HG03159 (cell line): Measurements from ENCODE around the gene ADORA2B.
"Not testable (repeated sequence)": the region's sequence is repeated elsewhere in the genome, so short reads cannot be mapped to it uniquely, and the experiment has no call there.

ENCODE experiments used
- ATAC-seq: cut with Tn5 transposase; IDR thresholded peaks from one replicate; pipeline ENCODE4 v1.9.1; 2021; ENCODE audit warnings: mild to moderate bottlenecking, moderate library complexity; ENCODE audit not compliant: unreplicated experiment

Gene ADORA2B

DNA sequence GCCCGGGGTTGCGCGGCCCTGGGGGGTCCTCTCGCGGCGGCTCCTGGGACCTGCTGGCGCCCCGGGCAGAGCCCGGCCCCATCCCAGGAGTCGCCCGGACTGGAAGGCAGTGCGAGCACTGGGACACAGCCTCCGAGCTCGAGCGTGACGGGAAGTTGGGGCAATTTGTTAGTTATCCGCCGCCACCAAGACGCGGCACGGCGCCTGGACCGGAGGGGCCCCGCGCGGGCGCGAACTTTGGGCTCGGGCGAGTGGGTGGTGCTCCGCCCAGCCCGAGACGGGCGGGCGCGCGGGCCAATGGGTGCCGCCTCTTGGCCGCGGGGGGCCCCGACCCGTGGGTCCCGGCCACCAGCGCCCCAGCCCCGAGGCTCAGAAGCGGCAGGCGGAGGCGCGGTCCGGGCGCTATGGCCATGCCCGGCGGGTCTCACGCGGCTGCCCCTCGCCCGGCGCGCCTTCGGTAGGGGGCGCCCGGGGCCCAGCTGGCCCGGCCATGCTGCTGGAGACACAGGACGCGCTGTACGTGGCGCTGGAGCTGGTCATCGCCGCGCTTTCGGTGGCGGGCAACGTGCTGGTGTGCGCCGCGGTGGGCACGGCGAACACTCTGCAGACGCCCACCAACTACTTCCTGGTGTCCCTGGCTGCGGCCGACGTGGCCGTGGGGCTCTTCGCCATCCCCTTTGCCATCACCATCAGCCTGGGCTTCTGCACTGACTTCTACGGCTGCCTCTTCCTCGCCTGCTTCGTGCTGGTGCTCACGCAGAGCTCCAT is at the start of gene ADORA2B:
TSS of gene ADORA2B (plus strand) at position 372 of the 768 bp plus-strand sequence. CDS start at position 491, 119 bp downstream.
- ATAC-seq: no peak

DNA sequence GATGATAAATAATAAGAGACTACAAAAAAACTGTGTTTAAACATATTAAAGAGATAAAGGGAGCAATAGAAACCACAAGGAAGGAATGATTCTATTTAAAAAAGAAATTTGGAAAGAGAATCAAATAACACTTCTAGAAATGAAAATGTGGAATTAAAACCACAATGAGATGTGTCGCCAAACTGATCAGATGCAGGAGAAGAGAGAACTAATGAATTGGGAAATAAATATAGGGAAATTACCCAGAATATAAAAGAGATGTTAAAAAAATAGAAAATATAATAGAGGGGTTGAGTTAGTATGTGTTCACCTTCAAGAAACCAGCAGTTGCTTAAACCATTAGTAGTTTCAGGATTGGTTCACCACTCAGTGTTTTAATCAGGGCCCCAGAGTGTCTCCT is 48.7 kb upstream of the ADORA2B start:
- no peak for ATAC-seq

DNA sequence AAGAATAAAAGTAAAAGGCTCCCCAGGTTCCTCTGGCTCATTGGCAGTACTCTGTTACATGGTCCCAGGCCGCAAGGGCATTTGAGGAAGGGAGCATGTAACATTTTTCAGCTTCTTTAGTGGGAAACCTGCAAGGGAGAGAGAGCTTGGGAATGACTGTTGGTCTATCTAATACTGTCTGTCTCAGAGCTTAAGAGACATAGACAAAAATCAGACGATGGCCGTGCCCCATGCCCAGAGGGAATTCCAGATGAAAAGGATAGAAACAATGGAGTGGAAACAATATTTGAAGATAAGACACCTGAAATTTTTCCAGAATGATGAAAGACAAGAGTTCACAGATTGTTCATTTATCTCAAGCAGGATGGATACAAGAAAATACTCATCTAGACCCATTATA is 48.1 kb upstream of the ADORA2B start:
- no peak for ATAC-seq

DNA sequence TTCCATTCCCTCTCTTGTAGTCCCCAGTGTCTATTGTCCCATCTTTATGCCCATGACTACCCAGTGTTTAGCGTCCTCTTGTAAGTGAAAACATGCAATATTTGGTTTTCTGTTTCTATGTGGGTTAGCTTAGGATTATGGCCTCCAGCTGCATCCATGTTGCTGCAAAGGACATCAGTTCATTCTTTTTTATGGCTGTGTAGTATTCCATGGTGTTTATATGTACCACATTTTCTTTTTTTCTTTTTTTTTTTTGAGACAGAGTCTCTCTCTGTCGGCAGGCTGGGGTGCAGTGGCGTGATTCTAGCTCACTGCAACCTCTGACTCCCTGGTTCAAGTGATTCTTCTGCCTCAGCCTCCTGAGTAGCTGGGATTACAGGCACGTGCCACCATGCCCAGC is 45.3 kb upstream of the ADORA2B start:
- ATAC-seq: not testable (repeated sequence)

DNA sequence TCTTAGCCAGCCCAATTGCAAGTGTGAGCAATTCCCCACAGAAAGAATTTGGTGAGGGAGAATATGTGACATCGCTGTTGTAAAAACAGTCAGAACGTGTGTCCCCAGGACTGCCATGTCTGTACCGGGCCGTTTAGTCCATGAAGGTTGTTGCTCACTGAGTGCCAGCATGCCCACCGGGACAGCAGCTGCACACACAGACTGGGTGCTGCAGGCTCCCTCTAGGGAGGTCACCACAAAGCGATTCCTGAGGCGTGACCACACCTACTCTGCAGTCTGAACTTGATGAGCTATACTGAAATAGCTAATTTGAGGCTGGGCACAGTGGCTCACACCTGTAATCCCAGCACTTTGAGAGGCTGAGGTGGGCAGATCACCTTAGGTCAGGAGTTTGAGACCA is 44.1 kb upstream of the ADORA2B start:
- no peak for ATAC-seq

DNA sequence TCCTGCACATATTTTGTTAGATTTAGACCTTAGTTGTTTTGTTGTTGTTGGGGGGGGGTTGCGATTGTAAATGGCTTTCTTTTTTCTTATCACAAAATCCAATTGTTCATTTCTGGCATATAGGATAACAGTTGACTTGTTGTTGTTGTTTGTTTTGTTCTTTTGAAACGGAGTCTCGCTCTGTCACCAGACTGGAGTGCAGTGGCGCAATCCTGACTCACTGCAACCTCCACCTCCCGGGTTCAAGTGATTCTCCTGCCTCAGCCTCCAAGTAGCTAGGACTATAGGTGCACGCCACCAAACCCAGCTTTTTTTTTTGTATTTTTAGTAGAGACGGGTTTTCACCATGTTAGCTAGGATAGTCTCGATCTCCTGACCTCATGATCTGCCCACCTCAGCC is 39.7 kb upstream of the ADORA2B start:
- ATAC-seq: not testable (repeated sequence)

DNA sequence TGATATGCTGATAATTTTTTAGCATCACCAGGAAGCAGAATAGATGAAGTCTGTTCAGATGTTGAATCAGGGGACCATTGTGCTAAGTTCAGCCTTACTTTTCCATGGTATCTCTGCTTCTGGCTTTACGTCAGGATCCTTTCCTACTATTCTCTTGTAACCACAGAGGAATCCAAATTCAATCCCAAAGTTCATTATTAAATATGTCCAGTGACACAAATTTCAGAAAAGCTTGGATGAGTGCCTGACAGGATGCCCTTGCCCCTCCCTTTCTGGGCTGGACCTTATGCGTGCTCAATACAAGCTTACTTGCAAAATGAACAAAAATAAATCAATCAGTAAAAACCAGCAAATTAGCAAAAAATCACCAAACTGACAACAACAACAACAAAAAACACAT is 37.6 kb upstream of the ADORA2B start:
- ATAC-seq: no peak

DNA sequence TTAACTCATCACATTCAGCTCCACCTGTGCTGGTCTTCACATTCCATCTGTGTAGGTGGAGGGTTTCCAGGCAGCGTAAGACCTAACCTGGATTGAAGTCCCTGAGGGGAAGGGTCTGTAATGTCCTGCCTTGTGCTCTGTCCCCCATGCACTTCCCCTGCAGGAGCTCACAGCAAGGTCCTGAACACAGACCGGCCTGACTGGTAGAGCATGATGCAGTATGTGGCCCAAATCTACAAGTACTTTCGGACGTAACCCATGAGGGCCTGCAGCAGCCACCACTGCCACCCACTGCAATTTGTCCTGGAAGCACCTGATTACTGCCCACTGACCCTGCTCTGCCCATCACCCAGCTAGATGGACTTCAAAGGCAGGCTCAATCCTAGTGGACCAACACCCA is 36.6 kb upstream of the ADORA2B start:
- no peak for ATAC-seq

DNA sequence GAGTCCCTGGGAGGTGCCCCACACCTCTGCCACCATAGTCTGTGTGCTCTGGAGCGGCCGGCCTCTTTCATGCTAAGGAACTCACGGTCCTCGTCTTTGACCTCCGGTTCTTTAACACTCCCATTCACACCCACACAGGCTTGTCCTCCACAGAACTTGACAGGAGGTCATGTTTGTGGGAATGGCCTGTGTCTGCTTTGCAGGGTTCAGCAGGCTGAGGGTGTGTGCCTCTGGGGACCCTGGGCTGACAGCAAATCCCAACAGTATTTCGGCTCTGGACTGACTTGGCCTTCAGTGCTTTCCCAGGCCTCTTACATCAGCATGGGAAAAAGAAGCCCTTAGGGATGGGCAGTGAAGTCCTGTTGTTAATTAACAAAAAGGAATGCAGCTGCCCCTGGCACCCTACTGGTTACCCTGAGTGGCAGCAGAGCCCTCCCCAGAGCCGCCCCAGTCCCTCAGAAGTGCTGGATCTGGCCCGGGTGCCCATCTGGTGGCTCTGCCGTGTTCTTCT is 35.4 kb upstream of the ADORA2B start:
- no peak for ATAC-seq

DNA sequence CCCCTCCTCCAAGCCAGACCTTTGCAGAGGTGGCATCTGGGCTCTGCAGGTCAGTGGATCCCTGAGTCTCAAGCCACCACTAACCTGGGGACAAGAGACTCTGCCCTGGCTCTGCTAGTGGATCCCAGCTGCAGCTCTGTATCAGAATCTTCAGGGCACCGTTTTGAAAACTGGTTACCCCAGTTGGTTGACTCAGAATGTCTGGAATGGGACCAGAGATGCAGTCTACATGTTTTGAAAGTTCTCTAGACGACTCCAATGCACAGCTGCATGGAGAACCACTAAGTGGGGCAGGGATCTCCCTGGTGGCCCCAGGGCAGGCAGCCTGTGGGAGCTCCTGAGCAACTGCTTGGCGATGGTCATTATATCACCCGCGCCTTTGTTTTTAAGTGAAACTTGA is 34.1 kb upstream of the ADORA2B start:
- ATAC-seq: no peak

DNA sequence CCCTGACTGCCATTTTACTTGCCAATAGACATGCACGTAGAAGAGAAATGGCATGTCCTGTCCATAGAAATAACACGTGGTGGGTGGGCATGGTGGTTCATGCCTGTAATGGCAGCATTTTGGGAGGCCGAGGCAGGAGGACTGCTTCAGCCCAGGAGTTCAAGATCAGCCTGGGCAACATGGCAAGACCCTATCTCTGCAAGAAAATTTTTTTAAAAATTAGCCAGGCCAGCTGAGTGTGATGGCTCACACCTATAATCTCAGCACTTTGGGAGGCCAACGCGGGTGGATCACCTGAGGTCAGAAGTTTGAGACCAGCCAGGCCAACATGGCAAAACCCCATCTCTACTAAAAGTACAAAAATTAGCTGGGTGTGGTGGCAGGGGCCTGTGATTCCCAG is 33.2 kb upstream of the ADORA2B start:
- ATAC-seq: not testable (repeated sequence)

DNA sequence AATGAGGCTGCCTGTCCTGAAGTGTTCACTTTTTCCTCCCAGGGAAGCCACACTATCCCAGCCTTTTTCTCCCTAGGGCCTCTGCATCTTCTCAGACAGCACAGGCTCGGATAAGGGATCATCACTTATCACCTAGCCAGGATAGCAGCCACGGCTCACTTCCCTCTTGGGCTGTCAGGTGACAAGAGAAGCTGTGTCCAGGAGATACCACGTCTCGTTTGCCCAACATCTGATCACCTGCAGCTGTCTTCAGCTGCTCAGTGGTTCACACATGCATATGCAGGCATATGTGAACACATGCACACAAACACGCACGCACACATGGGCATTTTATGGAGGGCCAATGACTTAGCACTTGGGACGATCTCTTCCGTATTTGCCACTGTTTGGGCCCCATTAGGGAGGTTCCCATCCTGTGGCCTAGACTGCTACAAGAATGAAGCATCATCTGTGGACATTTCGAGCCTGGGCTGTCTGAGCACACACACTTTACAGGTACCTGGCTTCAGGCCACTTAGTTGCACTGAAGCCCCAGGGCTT is 32.4 kb upstream of the ADORA2B start:
- ATAC-seq: no peak

DNA sequence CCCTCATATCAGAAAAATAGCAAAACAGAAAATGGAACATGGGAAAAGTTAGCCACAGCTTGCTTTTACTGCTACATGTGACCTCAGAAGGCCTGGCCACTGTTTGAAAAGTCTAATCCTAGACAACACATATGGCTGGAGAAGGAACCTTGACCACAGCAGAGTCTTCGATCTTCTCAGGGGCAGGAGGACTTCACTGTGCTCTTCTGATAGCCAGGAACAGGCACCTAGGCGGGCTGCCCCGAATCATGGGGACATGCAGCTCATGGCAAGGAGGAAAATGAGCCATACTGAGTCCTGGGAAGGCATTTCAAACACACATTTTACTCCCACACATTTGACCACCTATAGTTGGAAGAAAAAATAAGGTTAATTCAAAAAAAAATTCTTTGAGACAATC is 31.1 kb upstream of the ADORA2B start:
- no peak for ATAC-seq

DNA sequence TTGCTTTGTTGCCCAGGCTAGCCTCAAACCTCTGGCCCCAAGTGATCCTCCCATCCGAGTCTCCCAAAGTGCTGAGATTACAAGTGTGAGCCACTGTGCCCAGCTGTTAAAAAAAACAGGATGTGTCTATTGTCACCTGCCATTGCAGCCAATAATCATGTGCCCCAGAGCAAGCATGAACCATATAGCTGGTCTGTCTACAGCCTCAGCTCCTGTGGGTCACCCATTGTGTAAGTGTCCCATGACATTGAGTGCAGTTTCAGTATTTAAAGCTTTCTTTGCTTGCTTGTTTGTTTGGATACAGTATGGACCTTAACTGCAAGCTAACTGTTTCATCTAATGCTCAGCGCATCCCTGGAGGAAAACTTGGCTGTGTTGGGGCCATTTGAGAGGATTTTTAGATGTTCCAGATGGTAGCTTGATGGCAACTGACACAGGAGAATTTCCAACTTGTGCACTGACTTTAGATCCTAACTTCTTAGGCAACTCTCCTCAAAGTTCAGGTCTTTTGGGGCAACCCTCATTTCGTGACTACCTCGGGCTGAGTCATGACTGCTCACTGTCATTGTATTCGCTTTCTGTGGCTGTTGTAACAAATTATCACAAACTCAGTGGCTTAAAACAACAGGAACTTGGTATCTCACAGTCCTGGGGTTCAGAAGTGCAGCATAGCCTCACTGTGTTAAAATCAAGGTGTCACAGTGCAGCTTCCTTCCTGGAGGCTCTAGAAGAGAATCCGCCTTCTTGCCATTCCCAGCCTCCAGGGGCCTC is 30.3 kb upstream of the ADORA2B start:
- no peak for ATAC-seq

DNA sequence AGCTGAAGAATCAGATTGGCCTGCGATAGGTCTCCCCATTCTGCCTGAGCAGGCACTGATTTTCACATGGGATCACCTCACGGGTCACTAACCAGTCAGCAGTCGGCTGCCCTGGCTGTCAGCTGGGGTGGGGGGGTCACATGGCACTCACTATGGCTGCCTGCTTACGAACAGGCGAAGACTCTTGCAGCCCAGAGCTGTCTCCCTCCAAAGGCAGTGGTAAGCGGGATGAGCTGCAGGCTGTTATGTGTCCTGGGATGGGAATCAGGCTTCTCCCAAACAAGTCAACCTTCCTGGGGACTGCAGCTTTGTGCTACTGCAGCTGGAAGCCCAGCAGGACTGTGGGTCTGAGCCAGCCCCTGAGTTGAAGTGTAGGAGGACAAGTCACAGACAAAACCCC is 29.0 kb upstream of the ADORA2B start:
- ATAC-seq: no peak

DNA sequence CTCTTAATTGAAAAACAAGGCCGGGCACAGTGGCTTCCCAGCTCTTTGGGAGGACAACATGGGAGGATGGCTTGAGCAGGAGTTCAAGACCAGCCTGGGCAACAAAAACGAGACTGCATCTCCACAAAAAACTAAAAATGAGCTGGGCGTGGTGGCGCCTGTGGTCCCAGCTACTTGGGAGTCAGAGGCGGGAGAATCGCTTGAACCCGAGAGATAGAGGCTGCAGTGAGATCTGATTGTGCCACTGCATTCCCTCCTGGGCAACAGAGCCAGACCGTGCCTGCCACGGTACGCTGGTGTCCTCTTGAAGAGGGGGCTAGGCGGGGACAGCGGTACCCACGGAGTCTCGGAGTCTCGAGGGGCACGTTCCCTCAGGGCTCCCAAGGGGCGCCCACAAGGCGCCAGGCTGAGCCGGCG is 27.9 kb upstream of the ADORA2B start:
- ATAC-seq: no peak

DNA sequence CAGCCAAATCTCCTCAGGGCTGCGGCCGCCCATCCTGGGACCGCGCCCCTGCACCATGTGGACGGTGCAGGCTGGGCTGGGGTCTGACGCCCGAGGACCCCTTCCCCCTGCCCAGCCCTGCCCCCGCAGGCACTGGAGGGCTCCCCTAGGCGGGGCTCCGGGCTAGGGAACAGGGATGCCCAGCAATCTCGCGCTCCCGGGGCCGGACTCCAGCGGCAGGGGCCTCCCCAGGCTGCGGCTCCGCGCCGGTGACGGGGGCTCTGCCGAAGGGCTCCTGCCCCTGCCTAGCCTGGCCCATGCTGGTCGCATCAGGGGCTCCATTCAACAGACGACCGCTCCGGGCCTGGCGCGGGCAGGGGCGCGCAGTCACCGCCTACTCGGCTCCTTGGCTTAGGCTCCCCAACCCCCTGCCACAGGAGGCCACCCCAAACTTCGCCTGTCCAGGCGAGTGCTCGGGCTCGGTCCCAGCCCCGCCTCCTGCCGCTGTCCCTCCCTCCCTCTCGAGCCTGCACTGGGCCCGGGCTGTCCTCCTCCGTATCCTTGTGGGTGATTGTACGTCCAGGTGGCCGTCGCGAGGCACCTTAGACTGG is 27.4 kb upstream of the ADORA2B start:
- no peak for ATAC-seq

DNA sequence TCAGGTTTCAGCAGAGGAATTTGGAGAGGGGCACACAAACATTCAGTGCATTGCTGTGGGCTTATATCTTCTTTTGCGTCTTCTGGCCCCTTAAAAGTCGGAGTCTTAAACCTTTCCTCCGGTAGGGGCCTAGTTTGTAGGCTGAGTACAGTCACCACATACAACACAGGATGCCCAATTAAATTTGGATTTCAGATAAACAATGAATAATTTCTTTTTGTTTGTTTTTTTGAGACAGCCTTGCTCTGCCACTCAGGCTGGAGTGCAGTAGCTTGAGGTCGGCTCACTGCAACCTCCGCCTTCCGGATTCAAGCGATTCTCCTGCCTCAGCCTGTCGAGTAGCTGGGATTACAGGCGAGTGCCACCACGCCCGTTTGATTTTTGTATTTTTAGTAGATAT is 26.7 kb upstream of the ADORA2B start:
- no peak for ATAC-seq

DNA sequence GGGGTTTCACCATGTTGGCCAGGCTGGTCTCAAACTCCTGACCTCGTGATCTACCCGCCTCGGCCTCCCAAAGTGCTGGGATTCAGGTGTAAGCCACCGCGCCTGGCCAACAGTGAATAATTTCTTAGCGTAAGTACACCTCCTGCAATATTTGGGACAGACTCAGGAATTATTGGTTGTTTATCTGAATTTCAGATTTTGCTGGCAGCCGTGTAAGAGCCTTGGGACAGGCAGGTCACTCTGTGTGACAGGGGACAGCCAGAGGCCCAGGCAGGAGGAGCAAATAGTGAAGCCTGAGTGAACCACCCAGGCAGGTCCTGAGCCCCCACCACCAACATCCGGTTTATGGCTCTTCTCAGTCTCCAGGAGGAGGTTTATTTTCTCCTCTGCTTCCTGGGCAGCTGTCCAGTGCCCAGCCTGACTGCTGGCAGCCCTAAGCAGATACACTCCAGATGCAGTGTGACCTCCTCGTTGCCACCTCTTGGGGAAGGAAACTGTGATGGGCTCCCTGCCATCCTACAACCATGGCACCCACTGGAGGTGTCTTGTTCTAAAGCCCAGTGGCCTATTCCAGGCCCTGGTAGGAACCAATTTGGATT is 26.2 kb upstream of the ADORA2B start:
- ATAC-seq: no peak

DNA sequence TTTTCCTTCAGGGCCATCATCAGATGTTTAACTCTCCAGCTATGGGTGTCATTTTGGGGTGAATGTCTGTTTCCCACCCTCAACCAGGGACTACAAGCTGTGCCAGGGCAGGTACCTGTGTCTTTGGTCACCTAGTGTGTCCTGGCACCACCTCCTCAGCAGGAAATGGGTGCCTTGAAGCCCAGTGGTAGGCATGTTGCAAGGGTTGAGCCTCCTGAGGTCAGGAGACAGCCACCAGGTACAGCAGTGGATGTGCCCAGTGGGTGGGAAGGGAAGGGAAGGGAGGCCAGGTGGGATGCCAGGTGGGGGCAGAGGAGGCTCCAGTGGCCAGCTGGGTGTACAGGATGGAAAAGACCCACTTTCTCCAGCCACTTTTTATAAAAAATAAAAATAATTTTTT is 25.5 kb upstream of the ADORA2B start:
- ATAC-seq: no peak

DNA sequence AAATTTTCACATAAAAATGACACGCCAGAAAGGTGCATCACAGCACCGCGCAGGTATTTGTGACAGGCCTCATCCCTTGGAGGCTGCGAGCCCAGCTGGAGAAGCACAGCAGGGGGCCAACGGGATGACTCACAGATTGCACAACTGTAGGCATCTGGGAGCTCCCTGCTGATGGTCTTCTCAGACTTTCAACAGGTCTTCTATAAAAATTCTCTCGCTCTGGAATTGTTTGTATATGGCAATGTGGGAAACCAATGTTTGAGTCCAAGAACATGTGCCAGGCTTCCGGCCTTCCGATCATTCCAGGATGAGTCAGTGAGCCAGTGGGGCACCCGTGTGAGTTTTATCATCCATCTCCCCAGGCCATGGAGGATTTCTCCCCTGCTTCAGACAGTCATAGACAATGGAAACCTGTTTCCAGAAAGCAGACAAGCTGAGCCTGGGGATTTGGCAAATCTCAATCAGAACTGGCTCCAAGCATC is 24.1 kb upstream of the ADORA2B start:
- no peak for ATAC-seq
